GM18951 (cell line): ENCODE data around the gene CDRT4.

Source experiments
- POLR2A ChIP-seq: IDR thresholded peaks from 4 replicates; pipeline ENCODE4 v1.6.1; 2011; ENCODE audit warnings: mild to moderate bottlenecking; ENCODE audit not compliant: insufficient read length, insufficient read depth; ENCODE audit errors: extremely low read depth
- in situ Hi-C: fragments of 300-500 bp; cut with MboI; formaldehyde crosslinking; loops from one replicate; pipeline ENCODE4 v1.12.0; 2022; ENCODE audit warnings: low sequenced_read_pairs, mixed read lengths, inconsistent platforms; ENCODE audit not compliant: unreplicated experiment

The CDRT4 gene

GRCh38 chr17:15412606-15413005 lies 54.8 kb downstream of the CDRT4 start:
- TF ChIP-seq POLR2A = no peak

GRCh38 chr17:15411384-15412198 lies 55.8 kb downstream of the CDRT4 start:
- in situ Hi-C loops = no loop called here

More at GRCh38 chr17:15412606-15413005, 54.8 kb downstream of the CDRT4 start:
- in situ Hi-C loops = no loop called here

GRCh38 chr17:15409721-15410250 lies 57.6 kb downstream of the CDRT4 start:
- in situ Hi-C loops = no loop called here
- no peak for TF ChIP-seq POLR2A

More at GRCh38 chr17:15411384-15412198, 55.8 kb downstream of the CDRT4 start:
- no peak for TF ChIP-seq POLR2A

- no peak for TF ChIP-seq POLR2A
- in situ Hi-C loops = no loop called here
Observed at GRCh38 chr17:15408803-15409202, 58.6 kb downstream of the CDRT4 start.

GRCh38 chr17:15406081-15406480 lies 61.3 kb downstream of the CDRT4 start:
- in situ Hi-C loops = no loop called here
- TF ChIP-seq POLR2A = no peak

- in situ Hi-C loops = no loop called here
- TF ChIP-seq POLR2A = no peak
Observed at GRCh38 chr17:15405058-15405415, 62.4 kb downstream of the CDRT4 start.

GRCh38 chr17:15404106-15405057 lies 63.0 kb downstream of the CDRT4 start:
- TF ChIP-seq POLR2A = no peak
- in situ Hi-C loops = no loop called here

GRCh38 chr17:15403276-15403939 lies 64.0 kb downstream of the CDRT4 start:
- no peak for TF ChIP-seq POLR2A
- in situ Hi-C loops = no loop called here

GRCh38 chr17:15399443-15399842 lies 68.0 kb downstream of the CDRT4 start:
- in situ Hi-C loops = no loop called here
- no peak for TF ChIP-seq POLR2A

- in situ Hi-C loops = no loop called here
- TF ChIP-seq POLR2A = no peak
Observed at GRCh38 chr17:15398736-15399331, 68.6 kb downstream of the CDRT4 start.

- no peak for TF ChIP-seq POLR2A
- in situ Hi-C loops = no loop called here
Observed at GRCh38 chr17:15398291-15398690, 69.1 kb downstream of the CDRT4 start.

GRCh38 chr17:15397620-15398019 lies 69.8 kb downstream of the CDRT4 start:
- in situ Hi-C loops = no loop called here

More at GRCh38 chr17:15397620-15398019, 69.8 kb downstream of the CDRT4 start:
- TF ChIP-seq POLR2A = no peak
